Measurements from ENCODE around the gene C5orf58. TPM values are rescaled to one million over a fixed set of nuclear protein-coding genes. Genes with fewer than 3 reads are reported as not detected.

C5orf58 gene
- total and polyA plus RNA-seq, 10 of the 15 experiments (the other 5 are each of a cell fraction or from before 2014, with no cell fraction given) = 0.13 to 0.27 (median 0.26) TPM; not detected in 7

GRCh38 chr5:170211575-170212334, 21.0 kb upstream of the C5orf58 start:
- Histone ChIP-seq H3K36me3 (ENCODE audit: control insufficient read depth in 2 of 2, insufficient read depth in 2 of 2, low read length in 1 of 2) (no peaks in the 10 kb centered on the region), H3K9ac (ENCODE audit: control insufficient read depth, insufficient read depth, low read length) (no peak overlapping the region), H4K20me1 (ENCODE audit: control insufficient read depth, insufficient read depth) (no peaks in the 10 kb centered on the region), H2AFZ (ENCODE audit: control insufficient read depth, low read depth, low read length) (no peak overlapping the region), H3K27ac (ENCODE audit: control insufficient read depth, insufficient read depth) (no peak overlapping the region), H3K9me3 (replicated peaks; ENCODE audit: control insufficient read depth, insufficient read depth, low read length) (no peaks in the 10 kb centered on the region), H3K4me2 (ENCODE audit: control insufficient read depth, insufficient read depth) (no peak overlapping the region), H3K4me3 (no peak overlapping the region), H3K79me2 (ENCODE audit: control insufficient read depth, insufficient read depth, low read length) (no peaks in the 10 kb centered on the region), H3K4me1 (ENCODE audit: control insufficient read depth, insufficient read depth, low read length) (no peaks in the 10 kb centered on the region), H3K27me3 (replicated peaks in 1 of 2; ENCODE audit: control insufficient read depth in 2 of 2, insufficient read depth in 2 of 2, low read length in 1 of 2) (no peaks in the 10 kb centered on the region; a peak in 2 of 4 replicates)
- DNase-seq (ENCODE audit: low read depth, low spot score) (no peak), FAIRE-seq (no peak), ATAC-seq (no peak)
- POLR2A ChIA-PET = no interaction called here
- SMC1A ChIA-PET (ENCODE audit: uncharacterized antibody, unreplicated experiment) = interaction anchor here (1.7 kb wide), 1 partner anchor 27 kb away, joined by 3 read pairs; no protein-coding TSS in a partner anchor
- RAD21 ChIA-PET (ENCODE audit: unreplicated experiment) = no interaction called here
- BruUV-seq (replicated peaks) = no TSS peak
- in situ Hi-C loops (cut with MboI) (no loop called here), intact Hi-C loops (cut with micrococcal nuclease; ENCODE audit: unreplicated experiment) (no loop called here)
- CTCF ChIA-PET = interaction anchor here (1.2 to 2.0 kb wide), 4 partner anchors 12 to 128 kb away, joined by 3 to 10 read pairs (median 6); no protein-coding TSS in a partner anchor
- TF ChIP-seq EGR1 (IDR thresholded peaks at IDR 0.05; ENCODE audit: borderline replicate concordance in 1 of 2, low read depth in 2 of 2, low read length in 2 of 2) (no peak), KDM1A (IDR thresholded peaks at IDR 0.05; ENCODE audit: borderline replicate concordance) (no peak)
- 0% methylated on average over 1 of the region's 1 CpG for WGBS (ENCODE audit: insufficient coverage, insufficient replicate concordance, low lambda C conversion rate, missing lambda C conversion rate)

GRCh38 chr5:170216257-170216864, 16.4 kb upstream of the C5orf58 start:
- ChIA-PET RAD21 (ENCODE audit: unreplicated experiment) (interaction anchor here (1.0 to 1.4 kb wide), 5 partner anchors 20 to 633 kb away, joined by 3 to 12 read pairs (median 4); partner anchors contain the start of gene SPDL1), SMC1A (ENCODE audit: uncharacterized antibody, unreplicated experiment) (interaction anchor here (0.6 to 1.4 kb wide), 4 partner anchors 93 to 314 kb away, joined by 3 to 7 read pairs (median 4); no protein-coding TSS in a partner anchor), CTCF (interaction anchor here (0.7 to 2.3 kb wide), 12 partner anchors 10 to 1229 kb away, joined by 3 to 9 read pairs (median 4); no protein-coding TSS in a partner anchor), POLR2A (interaction anchor here (0.5 kb wide), 1 partner anchor 1598 kb away, joined by 3 read pairs; no protein-coding TSS in a partner anchor)
- Histone ChIP-seq H3K9me3 (replicated peaks; ENCODE audit: control insufficient read depth, insufficient read depth, low read length) (no peaks in the 10 kb centered on the region), H3K4me2 (ENCODE audit: control insufficient read depth, insufficient read depth) (no peak overlapping the region), H3K9ac (ENCODE audit: control insufficient read depth, insufficient read depth, low read length) (no peak overlapping the region), H3K27ac (ENCODE audit: control insufficient read depth, insufficient read depth) (no peak overlapping the region), H3K36me3 (ENCODE audit: control insufficient read depth in 2 of 2, insufficient read depth in 2 of 2, low read length in 1 of 2) (no peaks in the 10 kb centered on the region), H2AFZ (ENCODE audit: control insufficient read depth, low read depth, low read length) (no peak overlapping the region), H3K79me2 (ENCODE audit: control insufficient read depth, insufficient read depth, low read length) (no peaks in the 10 kb centered on the region), H4K20me1 (ENCODE audit: control insufficient read depth, insufficient read depth) (no peaks in the 10 kb centered on the region), H3K27me3 (replicated peaks in 1 of 2; ENCODE audit: control insufficient read depth in 2 of 2, insufficient read depth in 2 of 2, low read length in 1 of 2) (0 out of 4 replicates have a peak, but pooled peaks cover 0 to 2% of the 10 kb centered on the region in 2 experiments), H3K4me1 (ENCODE audit: control insufficient read depth, insufficient read depth, low read length) (no peaks in the 10 kb centered on the region), H3K4me3 (no peak overlapping the region)
- DNase-seq (ENCODE audit: low read depth, low spot score) = no peak
- no peak for FAIRE-seq
- intact Hi-C loops (cut with micrococcal nuclease; ENCODE audit: unreplicated experiment) (loop anchor here (1.0 kb wide), 1 partner anchor 116 kb away; no protein-coding TSS in a partner anchor), in situ Hi-C loops (cut with MboI) (no loop called here)
- peak; percentile 82 for ATAC-seq
- no TSS peak for BruUV-seq (replicated peaks)
- TF ChIP-seq RAD21 (IDR thresholded peaks at IDR 0.05; ENCODE audit: insufficient read depth, low read depth, low read length) = peak; percentile 70
- no peak for TF ChIP-seq NFYB (IDR thresholded peaks at IDR 0.05; ENCODE audit: insufficient read depth, low read depth, low read length)
- TF ChIP-seq PKNOX1 (IDR thresholded peaks at IDR 0.05) = peak; percentile 21; the same call in 1 of the 2 replicates
- no peak for TF ChIP-seq BHLHE40 (IDR thresholded peaks at IDR 0.05; ENCODE audit: borderline replicate concordance in 1 of 2, low read depth in 2 of 2, low read length in 1 of 2)
- TF ChIP-seq SMC3 (IDR thresholded peaks at IDR 0.05; ENCODE audit: borderline replicate concordance, low read length) = peak; percentile 66
- no peak for TF ChIP-seq ZNF207 (IDR thresholded peaks at IDR 0.05; ENCODE audit: borderline replicate concordance)
- peak; percentile 57 to 77 (median 64) for TF ChIP-seq CTCF (IDR thresholded peaks at IDR 0.05 in 2 of 3, conservative IDR thresholded peaks at IDR 0.05 in 1 of 3; ENCODE audit: control insufficient read depth in 2 of 3, extremely low read depth in 1 of 3, insufficient read depth in 1 of 3, low read depth in 3 of 3, low read length in 3 of 3)
- TF ChIP-seq MEF2B (IDR thresholded peaks at IDR 0.05; ENCODE audit: partially characterized antibody, poor library complexity, severe bottlenecking) = no peak

All from GM12878 (cell line).